ENCODE measurements around the gene ENAM.
A peak's percentile ranks its signal among the peaks of the same experiment; 100 is the strongest.
"Not testable (repeated sequence)": the region's sequence is repeated elsewhere in the genome, so short reads cannot be mapped to it uniquely, and the experiment has no call there.

The ENAM gene

GRCh38 chr4:70630162-70630561 lies 1.6 kb downstream of the ENAM start:
- no peak for DNase-seq

DNA sequence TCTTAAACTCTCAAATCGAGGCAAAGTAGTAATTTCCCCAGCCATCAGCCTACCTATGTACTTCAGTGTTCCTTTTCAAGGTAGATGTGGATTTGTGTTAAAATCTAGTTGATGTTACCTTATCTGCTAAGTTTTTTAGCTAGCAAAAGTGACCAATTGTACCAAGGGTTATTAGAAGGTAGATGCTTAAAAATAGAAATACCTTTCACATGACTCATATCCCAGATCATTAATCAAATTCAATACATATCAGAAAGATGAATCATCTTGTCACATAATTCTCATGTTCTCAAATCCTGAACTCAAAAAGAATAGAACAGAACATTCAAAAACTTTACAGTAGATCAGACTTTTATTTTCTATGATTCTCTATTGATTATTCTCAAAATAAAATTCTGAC lies 3.5 kb downstream of the ENAM start:
- no peak for DNase-seq

- no peak for DNase-seq
Measured at GRCh38 chr4:70634482-70634881, 5.9 kb downstream of the ENAM start.

GRCh38 chr4:70637239-70637913 lies 8.8 kb downstream of the ENAM start:
- peak; percentile 59 for DNase-seq

DNA sequence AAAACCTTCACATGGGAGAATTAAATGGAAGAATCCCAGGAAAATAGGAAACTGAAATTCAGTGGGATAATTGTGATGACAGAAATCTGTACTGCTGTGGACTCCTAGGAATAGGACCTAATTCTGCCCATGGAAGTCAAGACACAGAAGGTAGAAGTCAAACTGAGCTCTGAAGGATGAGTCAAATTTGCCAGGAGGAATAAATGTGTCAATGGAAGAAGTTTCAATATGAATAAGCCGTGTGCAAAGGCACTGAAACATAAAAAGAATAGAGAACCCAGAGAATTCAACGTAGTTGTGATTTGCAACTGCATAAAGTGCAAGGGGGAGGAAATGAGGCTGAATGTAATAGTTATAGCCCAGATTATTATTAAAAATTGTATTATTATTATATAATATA lies 11.6 kb downstream of the ENAM start:
- no peak for DNase-seq

DNA sequence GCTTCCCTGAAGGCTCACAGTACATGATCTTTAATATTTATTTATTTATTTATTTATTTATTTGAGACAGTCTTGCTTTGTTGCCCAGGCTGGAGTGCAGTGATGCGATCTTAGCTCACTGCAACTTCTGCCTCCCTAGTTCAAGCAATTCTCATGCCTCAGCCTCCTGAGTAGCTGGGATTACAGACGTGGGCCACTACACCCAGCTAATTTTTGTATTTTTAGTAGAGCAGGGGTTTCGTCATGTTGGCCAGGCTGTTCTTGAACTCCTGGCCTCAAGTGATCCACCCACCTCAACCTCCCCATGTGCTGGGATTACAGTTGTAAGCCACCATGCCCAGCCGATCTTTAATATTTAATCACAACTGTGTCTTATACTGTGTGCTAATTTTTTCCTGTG lies 22.2 kb downstream of the ENAM start:
- not testable (repeated sequence) for DNase-seq

DNA sequence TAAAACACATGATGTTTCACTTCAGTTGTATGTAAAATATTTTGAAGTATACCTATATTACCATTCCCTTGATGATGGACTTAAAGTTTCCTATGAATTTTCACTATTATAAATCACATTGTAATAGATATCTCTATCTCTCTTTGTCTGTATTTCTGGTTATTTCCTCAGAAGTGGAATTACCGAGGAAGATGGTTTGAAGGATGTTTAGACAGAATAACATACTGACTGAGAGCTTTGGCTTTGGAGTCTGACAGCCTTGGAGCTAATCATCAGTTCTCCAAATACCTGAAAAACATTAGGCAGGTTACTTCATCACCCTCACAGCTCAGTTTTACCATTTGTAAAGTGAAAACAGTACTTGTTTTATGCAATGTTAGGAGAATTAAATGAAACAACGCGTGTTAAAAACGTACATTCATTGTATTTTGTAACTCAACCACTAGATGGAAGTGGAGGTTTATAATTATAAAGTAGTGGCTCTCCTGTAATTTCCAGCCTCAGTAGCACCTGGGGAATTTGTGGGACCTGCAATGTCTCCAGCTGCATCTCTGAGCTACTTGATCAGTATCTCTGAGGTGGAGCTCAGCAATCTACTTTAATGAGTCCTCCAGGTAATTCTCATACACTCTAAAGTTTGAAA lies 23.4 kb downstream of the ENAM start:
- DNase-seq = no peak

GRCh38 chr4:70654605-70655011 lies 26.1 kb downstream of the ENAM start:
- no peak for DNase-seq

DNA sequence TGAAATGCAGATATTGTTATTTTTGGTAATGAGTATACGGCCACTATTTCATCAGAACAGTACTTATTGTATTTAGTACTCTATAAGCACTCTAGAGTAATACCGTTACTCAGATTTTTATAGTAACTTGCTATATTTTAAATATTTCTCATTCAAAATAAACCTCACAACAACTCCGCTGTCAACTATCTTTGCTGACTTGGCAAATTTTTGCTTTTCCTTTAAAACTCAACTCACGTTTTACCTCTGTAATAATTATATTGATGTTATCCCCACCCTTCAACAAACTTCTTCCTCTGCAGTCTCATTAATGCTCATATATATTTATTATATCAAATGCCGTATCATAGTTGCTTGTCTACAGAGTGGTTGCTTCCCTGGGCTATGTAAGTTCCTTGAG lies 28.8 kb downstream of the ENAM start:
- no peak for DNase-seq

DNA sequence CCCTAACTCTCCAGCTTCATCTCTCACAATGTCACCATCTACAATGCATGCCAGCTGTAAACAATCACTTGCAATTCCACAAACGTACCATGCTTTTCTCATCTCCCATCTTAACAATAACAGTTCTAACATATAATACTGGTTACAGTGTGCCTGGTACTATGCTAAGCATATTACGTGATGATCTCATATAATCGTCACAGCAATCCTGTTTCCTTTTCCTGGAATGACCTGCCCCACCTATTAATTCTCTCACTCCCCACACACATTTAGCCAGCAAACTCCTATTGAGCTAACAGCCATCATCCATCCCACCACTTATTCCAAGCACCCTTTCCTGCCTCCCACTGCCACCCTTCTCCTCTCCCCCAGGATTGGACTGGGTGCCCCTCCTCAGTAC lies 29.9 kb downstream of the ENAM start:
- no peak for DNase-seq

GRCh38 chr4:70660106-70660505 lies 31.6 kb downstream of the ENAM start:
- no peak for DNase-seq

- DNase-seq = not testable (repeated sequence)
Measured at GRCh38 chr4:70661309-70661922, 32.9 kb downstream of the ENAM start.

- no peak for DNase-seq
Measured at GRCh38 chr4:70666369-70666768, 37.8 kb downstream of the ENAM start, which contains the start of gene JCHAIN. JCHAIN (minus strand) TSS chr4:70666508; CDS start chr4:70666490, 18 bp downstream.

GRCh38 chr4:70667740-70668535 lies 39.4 kb downstream of the ENAM start:
- no peak for DNase-seq

DNA sequence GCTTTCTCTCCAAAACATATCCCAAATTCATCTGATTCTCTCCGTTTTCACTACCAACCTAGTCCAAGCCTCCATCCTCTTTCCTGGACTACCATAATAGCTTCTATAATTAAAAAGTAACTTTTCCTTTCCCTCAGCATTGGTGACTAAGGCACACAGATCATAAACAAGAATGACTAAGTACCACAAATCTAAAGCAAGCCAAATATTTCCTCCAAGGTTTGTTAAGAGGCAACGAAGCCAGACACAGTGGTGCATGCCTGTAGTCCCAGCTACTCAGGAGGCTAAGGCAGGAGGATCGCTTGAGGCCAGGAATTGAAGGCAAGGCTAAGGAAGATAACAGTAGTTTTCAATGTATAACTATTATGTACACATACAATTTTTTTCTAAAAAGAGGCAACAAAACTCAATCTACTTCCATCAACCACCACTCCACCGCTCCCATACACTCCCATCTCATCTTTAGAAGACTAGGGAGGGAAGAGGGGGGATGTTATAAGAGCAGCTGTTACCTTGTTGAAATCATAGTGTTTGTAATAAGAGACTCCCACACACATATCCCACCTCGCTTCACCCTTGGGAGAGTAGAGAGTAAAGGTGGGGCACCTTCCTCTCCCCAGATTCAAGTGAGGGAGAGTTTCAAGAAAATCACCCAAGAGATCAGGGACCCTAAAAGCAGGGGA lies 41.9 kb downstream of the ENAM start:
- DNase-seq = no peak

- DNase-seq = no peak
Measured at GRCh38 chr4:70671091-70671490, 42.5 kb downstream of the ENAM start.

DNA sequence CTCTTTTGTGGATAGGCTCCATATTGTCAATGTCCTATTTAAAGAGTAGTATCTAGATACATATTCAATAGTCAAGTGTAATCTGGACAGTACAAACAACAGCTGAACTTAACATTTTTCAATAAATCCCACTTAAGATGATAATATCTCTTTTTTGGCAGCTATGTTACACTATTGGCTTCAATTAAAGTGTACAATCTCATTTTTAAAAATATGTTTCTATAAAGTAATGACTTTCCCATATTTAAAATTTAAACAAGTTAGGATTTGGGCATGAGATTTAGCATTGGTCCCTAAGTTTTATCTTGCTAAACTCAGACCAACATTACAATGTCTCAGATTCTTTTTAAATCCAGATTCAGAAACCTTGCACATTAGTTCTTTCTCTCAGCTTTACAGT lies 45.6 kb downstream of the ENAM start:
- DNase-seq = no peak

GRCh38 chr4:70674731-70675130 lies 46.2 kb downstream of the ENAM start:
- no peak for DNase-seq

DNA sequence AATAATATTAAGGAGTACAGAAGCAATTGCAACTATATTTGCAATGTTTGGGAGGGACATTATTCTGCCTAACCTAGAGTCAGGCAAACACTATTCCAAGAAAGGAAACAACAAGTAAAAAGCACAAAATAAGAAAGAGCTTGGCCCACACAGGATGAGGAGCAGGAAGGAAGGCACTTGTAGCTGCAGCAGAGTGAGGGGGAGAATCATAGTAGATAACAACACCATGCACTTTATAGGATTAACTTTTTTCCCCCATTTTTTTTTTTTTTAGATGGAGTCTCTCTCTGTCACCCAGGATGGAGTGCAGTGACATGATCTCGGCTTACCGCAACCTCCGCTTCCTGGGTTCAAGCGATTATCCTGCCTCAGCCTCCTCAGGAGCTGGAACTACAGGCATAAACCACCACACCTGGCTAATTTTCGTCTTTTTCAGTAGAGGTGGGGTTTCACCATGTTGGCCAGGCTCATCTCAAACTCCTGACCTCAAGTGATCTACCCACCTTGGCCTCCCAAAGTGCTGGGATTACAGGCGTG lies 48.1 kb downstream of the ENAM start:
- DNase-seq = no peak

DNA sequence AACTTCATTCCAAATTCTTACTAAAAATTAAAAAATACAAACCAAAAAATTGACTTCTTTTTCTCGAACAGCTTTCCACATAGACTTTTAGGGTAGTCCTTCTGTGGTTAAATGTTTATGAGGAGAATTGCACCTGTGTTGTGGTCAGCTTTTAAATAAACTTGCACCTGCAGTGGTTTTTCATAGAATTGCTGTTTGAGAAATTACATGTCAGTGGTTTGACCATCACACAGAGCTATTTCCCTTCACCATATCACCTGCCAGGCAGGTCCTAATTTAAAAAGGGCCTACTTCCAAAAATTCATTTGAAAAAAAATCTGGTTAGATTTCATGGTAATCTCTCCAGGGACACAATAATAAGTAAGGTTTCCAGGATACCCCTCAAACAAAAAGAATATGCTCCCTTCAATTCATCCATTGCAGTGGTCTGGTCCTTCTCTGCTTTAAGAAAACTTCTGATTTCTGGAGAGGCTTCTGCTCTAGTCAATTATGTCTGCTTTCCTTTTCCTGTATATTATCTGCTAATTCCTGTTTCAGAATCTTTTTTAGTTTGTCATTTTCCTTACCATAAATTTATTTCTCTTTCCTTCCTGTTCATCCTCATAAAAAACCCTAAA lies 49.9 kb downstream of the ENAM start:
- DNase-seq = no peak

DNA sequence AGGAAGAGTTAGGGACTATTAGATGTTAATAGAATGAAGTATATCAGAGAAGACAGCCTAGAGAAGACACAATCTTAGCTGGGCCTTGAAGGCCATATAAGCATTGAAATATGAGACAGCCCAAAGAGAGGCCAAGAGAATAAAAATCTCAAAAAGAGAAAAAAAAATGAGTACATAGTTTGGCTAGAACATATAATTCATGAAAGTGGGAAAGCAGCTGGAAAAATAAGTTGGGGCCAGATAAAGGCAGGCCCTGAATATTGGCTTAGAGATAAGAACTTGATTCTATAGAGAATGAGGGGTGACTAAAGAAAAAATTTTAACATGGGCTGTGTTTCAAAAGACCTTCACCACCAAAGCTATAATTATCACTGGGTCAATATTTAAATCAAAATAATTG lies 52.4 kb downstream of the ENAM start:
- no peak for DNase-seq

DNA sequence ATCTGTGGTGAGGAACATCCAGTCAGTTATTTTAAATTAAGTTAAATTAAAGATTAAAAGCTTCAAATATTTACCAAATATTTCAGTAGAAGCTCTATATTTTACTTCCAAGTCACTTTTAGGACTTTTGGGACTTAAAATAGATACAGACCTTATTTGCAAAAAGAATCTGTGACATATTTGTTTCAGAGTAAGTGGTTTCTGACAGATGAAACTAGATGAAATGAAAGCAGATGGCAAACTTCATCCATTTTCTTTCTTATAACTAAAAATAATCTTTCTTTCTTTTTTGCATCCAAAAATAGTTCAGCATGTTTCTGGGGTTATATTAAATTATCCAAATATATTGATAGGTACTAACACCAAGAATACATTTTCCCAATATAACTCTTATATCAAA lies 53.2 kb downstream of the ENAM start:
- DNase-seq = no peak
